GM18517 (cell line): ENCODE measurements around the gene CPN1.
"Not testable (repeated sequence)": the region's sequence is repeated elsewhere in the genome, so short reads cannot be mapped to it uniquely, and the experiment has no call there.

ENCODE experiments used
- ATAC-seq: cut with Tn5 transposase; IDR thresholded peaks from one replicate; pipeline ENCODE4 v1.9.1; 2021; ENCODE audit warnings: mild to moderate bottlenecking, moderate library complexity; ENCODE audit not compliant: unreplicated experiment

The CPN1 gene

GRCh38 chr10:100082276-100082675, 607 bp upstream of the CPN1 start:
- ATAC-seq, result not testable (repeated sequence)

- ATAC-seq, result no peak
Measured at GRCh38 chr10:100076750-100077149, 4.9 kb downstream of the CPN1 start.

GRCh38 chr10:100075426-100076220, 6.0 kb downstream of the CPN1 start:
- ATAC-seq, result no peak

- ATAC-seq, result no peak
Measured at GRCh38 chr10:100072514-100072913, 9.2 kb downstream of the CPN1 start.

GRCh38 chr10:100071529-100071928, 10.1 kb downstream of the CPN1 start:
- ATAC-seq, result no peak

- ATAC-seq, result no peak
Measured at GRCh38 chr10:100067466-100067865, 14.2 kb downstream of the CPN1 start.

- no peak for ATAC-seq
Measured at GRCh38 chr10:100065084-100065660, 16.5 kb downstream of the CPN1 start.

GRCh38 chr10:100061401-100061800, 20.3 kb downstream of the CPN1 start:
- no peak for ATAC-seq

- no peak for ATAC-seq
Measured at GRCh38 chr10:100057948-100058347, 23.7 kb downstream of the CPN1 start.

GRCh38 chr10:100053686-100054460, 27.8 kb downstream of the CPN1 start:
- ATAC-seq, result no peak

- peak; percentile 63 for ATAC-seq
Measured at GRCh38 chr10:100046021-100046486, 35.6 kb downstream of the CPN1 start.

- peak; percentile 10 for ATAC-seq
Measured at GRCh38 chr10:100045592-100045991, 36.1 kb downstream of the CPN1 start.

- no peak for ATAC-seq
Measured at GRCh38 chr10:100043796-100044195, 37.9 kb downstream of the CPN1 start.

- no peak for ATAC-seq
Measured at GRCh38 chr10:100043344-100043743, 38.3 kb downstream of the CPN1 start.

GRCh38 chr10:100041306-100042002, 40.2 kb downstream of the CPN1 start:
- ATAC-seq, result no peak

GRCh38 chr10:100038561-100039071, 43.1 kb downstream of the CPN1 start:
- ATAC-seq, result no peak

GRCh38 chr10:100037758-100038315, 43.8 kb downstream of the CPN1 start:
- ATAC-seq, result no peak

GRCh38 chr10:100036850-100037249, 44.8 kb downstream of the CPN1 start:
- no peak for ATAC-seq

- ATAC-seq, result no peak
Measured at GRCh38 chr10:100033766-100034418, 47.8 kb downstream of the CPN1 start.

- no peak for ATAC-seq
Measured at GRCh38 chr10:100027416-100027815, 54.3 kb downstream of the CPN1 start.
